Activated CD8-positive, alpha-beta memory T cell treated with anti-CD3 and anti-CD28 coated beads for 1 hour (primary cell): ENCODE data around the gene GALNT2.

ENCODE experiments used
- DNase-seq, 2 donors: peaks; one replicate each; pipeline ENCODE4 v3.0.0-alpha.2; 2020; ENCODE audit warnings: low read depth in 1 of 2; ENCODE audit errors: extremely low read depth in 1 of 2

GALNT2 gene

GRCh38 chr1:230248016-230248888 is 181.2 kb downstream of the GALNT2 start:
- DNase-seq, result no peak

GRCh38 chr1:230248889-230249270 is 181.8 kb downstream of the GALNT2 start:
- DNase-seq, result no peak

DNA sequence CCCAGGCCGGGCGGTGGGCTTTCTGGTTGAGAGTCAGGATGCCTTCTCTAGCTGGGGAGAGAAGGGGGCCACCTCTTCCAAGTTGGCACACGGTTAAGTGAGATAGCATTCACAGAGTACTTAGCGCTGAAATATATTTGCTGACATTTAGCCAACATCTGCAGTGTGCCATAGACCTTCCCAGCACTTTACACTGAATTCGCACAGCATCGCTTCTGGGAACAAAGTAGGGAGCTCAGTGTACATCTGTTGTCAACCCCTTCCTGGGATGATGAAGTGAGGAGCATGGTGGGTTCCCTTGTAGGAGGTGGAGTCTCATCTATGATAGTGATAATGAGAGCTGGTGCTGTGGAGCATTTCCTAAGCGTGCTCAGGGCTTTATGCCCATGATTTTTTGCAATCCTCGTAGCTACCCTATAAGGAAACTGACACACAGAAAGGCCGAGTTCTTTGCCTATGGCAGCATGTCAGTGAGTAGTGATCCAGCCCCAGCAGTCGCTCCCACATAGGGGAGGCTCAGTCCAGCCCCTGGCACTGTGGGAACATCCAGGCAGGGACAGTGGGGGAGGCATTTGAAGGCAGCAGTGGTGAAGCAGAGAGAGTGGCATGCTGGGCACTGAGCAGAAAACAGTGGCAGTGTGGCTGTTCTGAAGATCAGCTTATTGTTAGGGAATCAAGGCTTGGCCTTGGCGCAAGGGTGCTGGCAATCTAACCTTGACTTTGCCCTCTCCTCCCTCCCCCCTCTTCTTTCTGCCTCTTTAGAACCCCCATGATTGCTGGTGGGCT is 182.8 kb downstream of the GALNT2 start:
- DNase-seq, result no peak

DNA sequence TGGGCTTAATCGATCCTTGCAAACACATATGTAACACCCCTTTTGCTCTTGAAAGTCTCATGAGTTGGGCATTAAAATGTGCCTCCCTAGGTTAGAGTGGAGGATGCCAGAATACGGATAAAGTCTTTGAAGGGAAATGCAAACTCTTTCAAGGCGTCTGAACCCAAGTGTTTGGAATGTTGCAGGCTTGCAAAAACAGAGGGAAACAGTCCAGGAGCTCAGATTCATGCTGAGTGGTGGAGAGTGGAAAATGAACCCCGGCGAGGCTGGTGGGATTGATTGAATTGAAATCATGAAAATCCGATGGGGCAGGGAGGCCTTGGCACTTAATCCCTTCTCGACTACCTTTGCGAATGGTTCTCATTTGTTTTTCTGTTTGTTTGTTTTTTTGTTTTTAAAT is 183.6 kb downstream of the GALNT2 start:
- DNase-seq, result no peak

- DNase-seq, result no peak
Observed at GRCh38 chr1:230251644-230252191, 184.7 kb downstream of the GALNT2 start.

DNA sequence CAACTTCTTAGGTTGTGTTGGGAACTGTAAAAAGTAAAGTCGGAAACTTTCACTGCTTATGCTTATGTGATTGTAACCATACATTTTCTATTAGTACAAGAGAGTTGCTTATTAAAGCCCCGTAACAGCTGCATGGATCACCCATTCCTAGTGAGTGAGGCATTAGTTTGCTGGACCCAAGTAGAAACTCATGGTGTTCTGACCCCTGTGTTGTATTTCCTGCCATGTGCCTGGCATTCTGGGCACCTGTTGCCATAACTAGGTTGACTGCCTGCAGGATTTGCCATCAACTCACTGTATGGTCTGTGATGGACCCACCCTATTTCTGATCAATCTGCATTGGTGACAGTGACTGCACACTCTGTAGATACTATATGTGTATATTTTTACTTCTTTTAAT is 186.1 kb downstream of the GALNT2 start:
- DNase-seq, result no peak

- no peak for DNase-seq
Observed at GRCh38 chr1:230254265-230254664, 187.2 kb downstream of the GALNT2 start.

DNA sequence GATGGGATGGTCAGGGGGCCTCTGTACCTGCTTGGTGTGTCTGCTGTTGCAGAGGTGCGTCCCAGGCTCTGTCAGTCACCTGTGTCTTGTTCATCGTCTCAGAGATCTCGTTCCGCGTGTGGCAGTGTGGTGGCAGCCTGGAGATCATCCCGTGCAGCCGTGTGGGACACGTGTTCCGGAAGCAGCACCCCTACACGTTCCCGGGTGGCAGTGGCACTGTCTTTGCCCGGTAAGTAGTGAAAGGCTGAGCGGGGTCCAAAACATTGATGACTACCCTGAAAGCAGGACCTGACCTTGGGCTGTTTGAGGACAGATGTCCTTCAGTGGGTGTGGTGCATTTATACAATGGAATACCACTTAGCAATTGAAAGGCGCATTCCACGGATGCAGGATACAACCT is 188.1 kb downstream of the GALNT2 start:
- DNase-seq, result no peak

DNA sequence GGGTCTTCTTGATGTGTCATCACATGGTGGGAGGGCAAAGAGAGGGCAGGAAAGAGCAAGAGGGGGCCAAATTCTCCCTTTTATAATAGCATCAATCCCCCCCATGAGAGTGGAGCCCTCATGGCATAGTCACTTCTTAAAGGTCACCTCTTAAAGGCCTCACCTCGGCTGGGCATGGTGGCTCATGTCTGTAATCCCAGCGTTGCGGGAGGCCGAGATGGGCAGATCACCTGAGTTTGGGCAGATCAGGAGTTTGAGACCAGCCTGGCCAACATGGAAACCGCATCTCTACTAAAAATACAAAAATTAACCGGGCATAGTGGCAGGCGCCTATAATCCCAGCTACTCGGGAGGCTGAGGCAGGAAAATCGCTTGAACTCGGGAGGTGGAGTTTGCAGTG is 189.0 kb downstream of the GALNT2 start:
- DNase-seq, result no peak

- no peak for DNase-seq
Observed at GRCh38 chr1:230256896-230257295, 189.9 kb downstream of the GALNT2 start.

DNA sequence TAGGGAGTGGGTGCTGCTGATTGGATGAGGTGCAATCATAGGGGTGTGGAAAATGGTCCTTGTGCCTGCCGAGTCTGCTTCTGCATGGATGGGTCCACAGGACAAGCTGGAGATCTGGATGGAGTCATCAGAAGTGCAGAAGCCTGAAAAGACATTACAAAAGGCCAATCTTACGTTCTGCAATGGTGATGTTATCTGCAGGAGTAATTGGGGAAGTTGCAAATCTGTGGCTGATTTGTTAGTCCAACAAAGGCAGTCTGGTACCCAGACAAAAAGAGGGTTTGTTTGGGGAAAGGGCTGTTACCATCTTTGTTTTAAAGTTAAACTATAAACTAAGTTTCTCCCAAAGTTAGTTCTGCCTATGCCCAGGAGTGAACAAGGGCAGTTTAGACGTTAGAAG is 192.6 kb downstream of the GALNT2 start:
- DNase-seq, result no peak

- DNase-seq, result no peak
Observed at GRCh38 chr1:230260831-230261230, 193.8 kb downstream of the GALNT2 start.

- DNase-seq, result no peak
Observed at GRCh38 chr1:230261928-230262650, 195.1 kb downstream of the GALNT2 start.

DNA sequence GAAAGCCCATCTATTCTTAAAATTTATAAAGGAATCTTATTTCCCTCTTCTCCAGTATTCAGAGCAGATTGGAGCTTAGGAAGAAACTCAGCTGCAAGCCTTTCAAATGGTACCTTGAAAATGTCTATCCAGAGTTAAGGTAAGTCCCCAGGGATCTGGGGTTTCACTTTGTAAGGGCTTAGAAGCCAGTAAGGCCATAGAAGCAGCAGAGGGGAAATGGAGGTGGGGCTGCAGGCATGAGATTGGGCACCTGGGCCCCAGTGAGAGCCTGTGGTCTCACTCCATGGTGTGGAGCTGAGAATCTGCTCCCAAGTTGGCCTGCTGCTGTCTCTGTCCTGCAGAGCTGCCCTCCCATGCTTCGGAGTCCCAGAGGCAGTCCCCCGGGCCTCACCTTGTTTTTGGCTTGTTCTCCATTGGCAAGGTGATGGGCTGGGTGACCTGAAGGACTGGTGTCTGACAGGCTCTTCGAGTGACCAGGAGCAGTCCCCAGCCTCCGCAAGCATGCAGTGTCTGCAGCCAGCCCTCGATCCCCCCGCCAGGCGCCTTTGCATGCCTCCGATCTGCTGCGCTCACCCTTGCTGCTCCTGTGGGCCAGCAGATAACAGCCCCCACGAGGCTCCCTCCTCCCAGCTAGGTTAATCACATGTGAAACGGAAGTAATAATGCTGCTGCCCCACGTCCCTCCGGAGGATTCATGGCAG is 196.0 kb downstream of the GALNT2 start:
- DNase-seq, result no peak

GRCh38 chr1:230263568-230264195 is 196.6 kb downstream of the GALNT2 start:
- no peak for DNase-seq

GRCh38 chr1:230264342-230264741 is 197.3 kb downstream of the GALNT2 start:
- DNase-seq, result no peak

- DNase-seq, result no peak
Observed at GRCh38 chr1:230265200-230266115, 198.4 kb downstream of the GALNT2 start.

DNA sequence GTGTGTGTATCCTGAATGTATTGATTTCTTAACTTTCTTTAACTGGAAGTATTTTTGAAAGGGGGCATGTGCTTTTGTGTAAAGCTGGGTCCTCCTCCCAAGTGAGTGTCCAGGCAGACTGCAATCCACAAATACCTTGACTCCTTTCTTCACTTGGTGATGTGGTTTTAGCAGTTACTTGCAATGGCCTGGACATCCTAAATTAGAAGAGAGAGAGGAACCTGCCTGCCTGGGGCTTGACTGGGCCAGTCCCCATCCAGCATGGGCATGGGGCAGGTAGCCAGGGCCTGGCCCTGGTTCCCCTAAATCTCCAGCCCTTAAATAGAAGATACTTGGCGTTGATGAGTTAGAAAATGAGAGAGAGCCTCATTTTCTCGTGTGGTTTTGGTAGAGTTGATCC is 199.4 kb downstream of the GALNT2 start:
- no peak for DNase-seq
